ENCODE data around the gene FBXO40.

Gene FBXO40

GRCh38 chr3:121557426-121557934, 35.7 kb upstream of the FBXO40 start:
- no peak overlapping the region for H3K9ac ChIP-seq (ENCODE audit: low read length)
- H3K4me2 ChIP-seq (ENCODE audit: low read length): no peak overlapping the region
- no peaks in the 10 kb centered on the region for H3K36me3 ChIP-seq (ENCODE audit: insufficient read depth, low read length)
- H3K79me2 ChIP-seq (ENCODE audit: insufficient read depth, low read length): no peaks in the 10 kb centered on the region
- H3K4me3 ChIP-seq (ENCODE audit: low read depth, low read length, poor library complexity, severe bottlenecking): no peak overlapping the region
- no peaks in the 10 kb centered on the region for H3K27me3 ChIP-seq (ENCODE audit: insufficient read depth, low read length)
- H3K9me2 ChIP-seq (ENCODE audit: low read depth, low read length): no peaks in the 10 kb centered on the region
- no peak overlapping the region for H3K27ac ChIP-seq (ENCODE audit: low read depth, low read length, poor library complexity, severe bottlenecking)
- H3K4me1 ChIP-seq (ENCODE audit: insufficient read depth, low read length, severe bottlenecking): peaks cover under 1% of the 10 kb centered on the region
- H4K20me1 ChIP-seq (ENCODE audit: insufficient read depth, low read length): no peaks in the 10 kb centered on the region
- no peaks in the 10 kb centered on the region for H3F3A ChIP-seq (ENCODE audit: insufficient read depth, low read length)
- H3K9me3 ChIP-seq (ENCODE audit: low read length): no peaks in the 10 kb centered on the region
- no peak overlapping the region for H2AFZ ChIP-seq (ENCODE audit: low read length)
- TF ChIP-seq EZH2 (IDR thresholded peaks at IDR 0.05; ENCODE audit: borderline replicate concordance, low read length) (no peak), CTCF (IDR thresholded peaks at IDR 0.05; ENCODE audit: low read length) (no peak)

- Histone ChIP-seq H3K4me3 (ENCODE audit: low read depth, low read length, poor library complexity, severe bottlenecking) (no peak overlapping the region), H3K27ac (ENCODE audit: low read depth, low read length, poor library complexity, severe bottlenecking) (no peak overlapping the region), H3K4me2 (ENCODE audit: low read length) (no peak overlapping the region), H3K9me2 (ENCODE audit: low read depth, low read length) (no peaks in the 10 kb centered on the region), H3K4me1 (ENCODE audit: insufficient read depth, low read length, severe bottlenecking) (no peaks in the 10 kb centered on the region), H4K20me1 (ENCODE audit: insufficient read depth, low read length) (no peaks in the 10 kb centered on the region), H3K27me3 (ENCODE audit: insufficient read depth, low read length) (no peaks in the 10 kb centered on the region), H3F3A (ENCODE audit: insufficient read depth, low read length) (no peaks in the 10 kb centered on the region), H3K79me2 (ENCODE audit: insufficient read depth, low read length) (no peaks in the 10 kb centered on the region), H3K36me3 (ENCODE audit: insufficient read depth, low read length) (no peaks in the 10 kb centered on the region), H3K9ac (ENCODE audit: low read length) (no peak overlapping the region), H3K9me3 (ENCODE audit: low read length) (no peaks in the 10 kb centered on the region), H2AFZ (ENCODE audit: low read length) (no peak overlapping the region)
- TF ChIP-seq CTCF (IDR thresholded peaks at IDR 0.05; ENCODE audit: low read length) (no peak), EZH2 (IDR thresholded peaks at IDR 0.05; ENCODE audit: borderline replicate concordance, low read length) (no peak)
These were observed 31.0 kb upstream of the FBXO40 start for GRCh38 chr3:121562148-121562547.

- Histone ChIP-seq H3K27ac (ENCODE audit: low read depth, low read length, poor library complexity, severe bottlenecking) (no peak overlapping the region), H3K27me3 (ENCODE audit: insufficient read depth, low read length) (no peaks in the 10 kb centered on the region), H3K9me2 (ENCODE audit: low read depth, low read length) (no peaks in the 10 kb centered on the region), H3K9ac (ENCODE audit: low read length) (no peak overlapping the region), H3K4me2 (ENCODE audit: low read length) (no peak overlapping the region), H4K20me1 (ENCODE audit: insufficient read depth, low read length) (no peaks in the 10 kb centered on the region), H3K9me3 (ENCODE audit: low read length) (no peaks in the 10 kb centered on the region), H3K79me2 (ENCODE audit: insufficient read depth, low read length) (no peaks in the 10 kb centered on the region), H3K36me3 (ENCODE audit: insufficient read depth, low read length) (no peaks in the 10 kb centered on the region), H3K4me3 (ENCODE audit: low read depth, low read length, poor library complexity, severe bottlenecking) (no peak overlapping the region), H3K4me1 (ENCODE audit: insufficient read depth, low read length, severe bottlenecking) (no peaks in the 10 kb centered on the region), H2AFZ (ENCODE audit: low read length) (no peak overlapping the region), H3F3A (ENCODE audit: insufficient read depth, low read length) (no peaks in the 10 kb centered on the region)
- TF ChIP-seq EZH2 (IDR thresholded peaks at IDR 0.05; ENCODE audit: borderline replicate concordance, low read length) (no peak), CTCF (IDR thresholded peaks at IDR 0.05; ENCODE audit: low read length) (no peak)
These were observed 26.4 kb upstream of the FBXO40 start for GRCh38 chr3:121566773-121567172.

Data from OCI-LY1 (cell line).